Measurements from ENCODE around the gene PLEKHA1.

PLEKHA1 gene

GRCh38 chr10:122450353-122450990, 76.0 kb downstream of the PLEKHA1 start:
- H3K4me2 ChIP-seq (ENCODE audit: insufficient read depth, low read length), result no peak overlapping the region
- no peaks in the 10 kb centered on the region for H3K36me3 ChIP-seq (ENCODE audit: insufficient read depth, low read length)
- H3K9ac ChIP-seq (ENCODE audit: low read depth, low read length), result no peak overlapping the region
- no peak for TF ChIP-seq CTCF (IDR thresholded peaks at IDR 0.05; ENCODE audit: borderline replicate concordance, extremely low read depth, low read length, poor library complexity, severe bottlenecking)
- no peak for TF ChIP-seq EZH2 (IDR thresholded peaks at IDR 0.05; ENCODE audit: borderline replicate concordance, low read depth, low read length, severe bottlenecking)
- H3K4me1 ChIP-seq (ENCODE audit: insufficient read depth, low read length), result no peaks in the 10 kb centered on the region
- ATAC-seq (ENCODE audit: insufficient read depth, low read depth) (no peak), DNase-seq (no peak)
- H3K27me3 ChIP-seq (ENCODE audit: insufficient read depth, low read length, poor library complexity), result no peaks in the 10 kb centered on the region
- no peak overlapping the region for H3K27ac ChIP-seq (ENCODE audit: low read length)
- no peak overlapping the region for H2AFZ ChIP-seq (ENCODE audit: low read depth, low read length)
- H3K4me3 ChIP-seq (ENCODE audit: low read depth in 1 of 2, low read length in 2 of 2), result no peak overlapping the region
- H3K9me3 ChIP-seq (ENCODE audit: insufficient read depth, low read length, severe bottlenecking), result no peaks in the 10 kb centered on the region
- H4K20me1 ChIP-seq (ENCODE audit: insufficient read depth, low read length), result no peaks in the 10 kb centered on the region
- no peaks in the 10 kb centered on the region for H3K79me2 ChIP-seq (ENCODE audit: insufficient read depth, low read length)

- ATAC-seq (ENCODE audit: insufficient read depth, low read depth) (no peak), DNase-seq (no peak)
- H3K4me1 ChIP-seq (ENCODE audit: insufficient read depth, low read length), result no peaks in the 10 kb centered on the region
- no peaks in the 10 kb centered on the region for H3K79me2 ChIP-seq (ENCODE audit: insufficient read depth, low read length)
- peaks cover 5% of the 10 kb centered on the region for H3K27me3 ChIP-seq (ENCODE audit: insufficient read depth, low read length, poor library complexity)
- H3K9ac ChIP-seq (ENCODE audit: low read depth, low read length), result no peak overlapping the region
- no peak for TF ChIP-seq CTCF (IDR thresholded peaks at IDR 0.05; ENCODE audit: borderline replicate concordance, extremely low read depth, low read length, poor library complexity, severe bottlenecking)
- TF ChIP-seq EZH2 (IDR thresholded peaks at IDR 0.05; ENCODE audit: borderline replicate concordance, low read depth, low read length, severe bottlenecking), result no peak
- no peak overlapping the region for H3K27ac ChIP-seq (ENCODE audit: low read length)
- H3K4me3 ChIP-seq (ENCODE audit: low read depth in 1 of 2, low read length in 2 of 2), result no peak overlapping the region
- H3K9me3 ChIP-seq (ENCODE audit: insufficient read depth, low read length, severe bottlenecking), result no peaks in the 10 kb centered on the region
- no peak overlapping the region for H3K4me2 ChIP-seq (ENCODE audit: insufficient read depth, low read length)
- H4K20me1 ChIP-seq (ENCODE audit: insufficient read depth, low read length), result no peaks in the 10 kb centered on the region
- H3K36me3 ChIP-seq (ENCODE audit: insufficient read depth, low read length), result no peaks in the 10 kb centered on the region
- no peak overlapping the region for H2AFZ ChIP-seq (ENCODE audit: low read depth, low read length)
Measured at GRCh38 chr10:122454071-122454470, 79.6 kb downstream of the PLEKHA1 start.

- H3K4me3 ChIP-seq (ENCODE audit: low read depth in 1 of 2, low read length in 2 of 2), result no peak within 1 kb of the TSS
- TF ChIP-seq EZH2 (IDR thresholded peaks at IDR 0.05; ENCODE audit: borderline replicate concordance, low read depth, low read length, severe bottlenecking) (no peak), CTCF (IDR thresholded peaks at IDR 0.05; ENCODE audit: borderline replicate concordance, extremely low read depth, low read length, poor library complexity, severe bottlenecking) (no peak)
- DNase-seq (no peak), ATAC-seq (ENCODE audit: insufficient read depth, low read depth) (no peak)
- H3K9ac ChIP-seq (ENCODE audit: low read depth, low read length), result no peak within 1 kb of the TSS
- no peak within 1 kb of the TSS for H3K4me2 ChIP-seq (ENCODE audit: insufficient read depth, low read length)
- H3K27ac ChIP-seq (ENCODE audit: low read length), result no peak within 1 kb of the TSS
- no peaks in the 10 kb centered on the region for H3K79me2 ChIP-seq (ENCODE audit: insufficient read depth, low read length)
- peaks cover 5% of the 10 kb centered on the region for H3K27me3 ChIP-seq (ENCODE audit: insufficient read depth, low read length, poor library complexity)
- H3K9me3 ChIP-seq (ENCODE audit: insufficient read depth, low read length, severe bottlenecking), result no peaks in the 10 kb centered on the region
- H3K36me3 ChIP-seq (ENCODE audit: insufficient read depth, low read length), result no peaks in the 10 kb centered on the region
- H3K4me1 ChIP-seq (ENCODE audit: insufficient read depth, low read length), result no peaks in the 10 kb centered on the region
- no peaks in the 10 kb centered on the region for H4K20me1 ChIP-seq (ENCODE audit: insufficient read depth, low read length)
- H2AFZ ChIP-seq (ENCODE audit: low read depth, low read length), result no peak within 1 kb of the TSS
Measured at GRCh38 chr10:122454603-122455080, 80.1 kb downstream of the PLEKHA1 start, which contains the start of gene ARMS2. Gene ARMS2, plus strand, starts transcription at chr10:122454653. Its CDS starts 75 bp downstream, at chr10:122454728.

All from DND-41 (cell line).